NB4 (cell line): ENCODE measurements around the gene FN1.
A peak's percentile ranks its signal among the peaks of the same experiment; 100 is the strongest.

Source experiments
- DNase-seq: peaks from one replicate; pipeline ENCODE4 v3.0.0; 2010; ENCODE audit warnings: low read depth
- H3K4me3 ChIP-seq: one replicate; pipeline ENCODE4 v1.5.1; 2011; ENCODE audit warnings: mild to moderate bottlenecking, low read depth, low read length, moderate library complexity
- MYC ChIP-seq: IDR thresholded peaks from 2 replicates; pipeline ENCODE4 v1.6.1; 2011; ENCODE audit warnings: low read depth, low read length
- POLR2A ChIP-seq: IDR thresholded peaks from 2 replicates; pipeline ENCODE4 v1.6.1; 2011; ENCODE audit warnings: mild to moderate bottlenecking; ENCODE audit not compliant: insufficient read length; ENCODE audit errors: extremely low read depth
- TF ChIP-seq, protein P1 (sequence below): IDR thresholded peaks from 2 replicates; pipeline ENCODE4 v1.6.1; 2011; ENCODE audit warnings: low read depth, low read length
- TF ChIP-seq, protein P2 (sequence below): IDR thresholded peaks from one replicate; pipeline ENCODE4 v1.5.1; 2012; ENCODE audit warnings: low read depth, low read length

FN1 gene

DNA sequence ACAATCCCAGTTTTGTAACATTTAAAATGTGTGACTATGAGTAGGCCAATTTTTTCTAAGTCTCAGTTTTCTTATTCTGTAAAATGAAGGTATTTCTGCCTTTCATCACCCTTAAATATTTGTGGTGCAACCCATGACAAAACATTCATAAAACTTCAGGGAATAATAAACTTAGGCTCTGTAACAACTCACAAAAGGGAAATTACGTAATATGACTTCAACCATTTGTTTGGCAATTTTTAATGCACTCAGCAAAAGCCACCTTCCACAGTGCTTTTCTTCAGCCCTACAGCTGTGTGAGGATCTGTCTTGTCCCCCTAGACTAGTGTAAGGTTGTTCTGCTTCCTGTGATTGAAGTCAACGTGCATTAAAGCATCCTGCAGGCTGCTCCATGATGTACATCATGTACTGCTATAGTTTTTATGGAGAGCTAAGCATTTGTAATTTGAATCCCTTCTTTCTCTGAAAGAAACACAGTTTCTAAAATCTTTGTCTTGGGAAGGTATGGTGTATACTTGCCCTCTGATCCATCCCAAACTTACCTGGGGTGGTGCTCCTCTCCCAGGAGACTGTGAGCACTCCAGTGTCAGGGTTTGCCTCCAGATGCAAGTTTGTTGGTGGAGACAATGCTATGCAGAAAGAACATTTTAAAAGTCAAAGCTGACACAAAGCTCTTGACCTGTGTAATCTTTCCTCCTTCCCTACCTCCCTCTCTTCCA lies 39.1 kb downstream of the FN1 start:
- TF ChIP-seq, protein P1, sequence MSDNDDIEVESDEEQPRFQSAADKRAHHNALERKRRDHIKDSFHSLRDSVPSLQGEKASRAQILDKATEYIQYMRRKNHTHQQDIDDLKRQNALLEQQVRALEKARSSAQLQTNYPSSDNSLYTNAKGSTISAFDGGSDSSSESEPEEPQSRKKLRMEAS = no peak
- no peak for TF ChIP-seq POLR2A
- no peak for TF ChIP-seq MYC
- TF ChIP-seq, protein P2, sequence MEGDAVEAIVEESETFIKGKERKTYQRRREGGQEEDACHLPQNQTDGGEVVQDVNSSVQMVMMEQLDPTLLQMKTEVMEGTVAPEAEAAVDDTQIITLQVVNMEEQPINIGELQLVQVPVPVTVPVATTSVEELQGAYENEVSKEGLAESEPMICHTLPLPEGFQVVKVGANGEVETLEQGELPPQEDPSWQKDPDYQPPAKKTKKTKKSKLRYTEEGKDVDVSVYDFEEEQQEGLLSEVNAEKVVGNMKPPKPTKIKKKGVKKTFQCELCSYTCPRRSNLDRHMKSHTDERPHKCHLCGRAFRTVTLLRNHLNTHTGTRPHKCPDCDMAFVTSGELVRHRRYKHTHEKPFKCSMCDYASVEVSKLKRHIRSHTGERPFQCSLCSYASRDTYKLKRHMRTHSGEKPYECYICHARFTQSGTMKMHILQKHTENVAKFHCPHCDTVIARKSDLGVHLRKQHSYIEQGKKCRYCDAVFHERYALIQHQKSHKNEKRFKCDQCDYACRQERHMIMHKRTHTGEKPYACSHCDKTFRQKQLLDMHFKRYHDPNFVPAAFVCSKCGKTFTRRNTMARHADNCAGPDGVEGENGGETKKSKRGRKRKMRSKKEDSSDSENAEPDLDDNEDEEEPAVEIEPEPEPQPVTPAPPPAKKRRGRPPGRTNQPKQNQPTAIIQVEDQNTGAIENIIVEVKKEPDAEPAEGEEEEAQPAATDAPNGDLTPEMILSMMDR = no peak
- DNase-seq = peak; percentile 90
- H3K4me3 ChIP-seq = no peak overlapping the region

DNA sequence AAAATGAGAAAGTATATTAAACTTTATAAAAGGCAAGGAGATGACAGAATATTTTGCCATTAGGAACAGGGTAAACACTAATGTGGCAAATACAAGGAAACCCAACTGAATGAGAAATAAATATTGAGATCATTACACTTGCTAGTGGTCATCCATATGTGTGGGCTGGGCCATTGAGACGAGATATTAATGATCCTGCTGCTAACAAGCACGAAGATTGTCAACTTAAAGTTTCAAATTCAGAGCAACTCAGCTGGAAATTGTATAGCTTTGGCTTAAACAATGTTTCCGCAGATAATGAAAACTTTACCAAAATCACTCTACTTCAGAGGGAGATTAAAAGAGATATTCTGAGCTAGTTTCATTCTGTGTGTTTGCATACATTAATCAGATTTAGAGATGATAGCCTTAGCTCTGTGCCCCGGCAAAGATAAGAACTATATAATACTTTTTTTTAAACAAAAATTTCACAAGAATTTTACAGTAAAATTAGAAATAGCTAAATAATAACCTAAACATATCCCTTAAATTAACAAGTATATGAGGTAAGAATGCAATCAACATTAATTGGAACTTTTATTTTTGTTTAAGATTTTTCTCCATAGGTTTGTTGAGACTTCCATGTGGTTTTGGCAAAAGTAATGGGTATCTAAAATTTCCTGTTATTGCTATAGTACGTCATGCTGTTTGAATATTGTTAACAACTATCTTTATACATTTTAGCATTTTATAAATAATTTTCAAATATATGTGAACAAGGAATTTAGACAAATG lies 40.0 kb downstream of the FN1 start:
- TF ChIP-seq POLR2A = no peak
- TF ChIP-seq, protein P2 = no peak
- TF ChIP-seq MYC = no peak
- TF ChIP-seq, protein P1 = no peak
- DNase-seq = no peak
- H3K4me3 ChIP-seq = no peak overlapping the region

DNA sequence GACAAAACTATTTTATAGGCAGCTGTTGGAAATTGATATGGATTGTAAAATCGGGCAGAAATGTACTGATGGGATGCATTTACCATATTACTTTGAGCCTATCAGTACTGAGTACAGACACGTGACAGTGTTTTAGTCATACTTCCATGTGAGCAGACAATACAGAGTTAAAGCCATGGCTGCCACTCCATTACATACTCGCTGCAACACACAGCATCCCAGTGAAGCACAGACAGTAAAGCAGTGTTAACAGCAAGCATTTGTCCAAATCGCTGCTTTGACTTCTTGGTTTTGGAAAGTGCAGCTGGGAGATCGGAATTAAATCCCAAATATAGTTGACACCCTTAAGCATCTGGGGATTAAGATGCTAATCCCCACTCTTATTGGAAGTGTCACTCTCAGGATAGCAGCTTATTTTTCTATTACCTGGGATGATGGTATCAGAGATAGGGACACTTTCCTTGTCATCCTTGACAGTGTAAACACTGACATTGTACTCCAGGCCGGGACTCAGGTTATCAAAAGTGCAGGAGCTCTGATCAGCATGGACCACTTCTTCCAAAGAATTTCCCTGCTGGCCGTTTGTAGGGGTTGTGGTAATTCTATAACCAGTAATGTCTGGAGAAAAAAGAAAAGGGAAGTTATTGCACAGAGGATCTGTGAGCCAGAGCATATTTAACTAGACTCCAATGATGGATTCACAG lies 41.6 kb downstream of the FN1 start:
- peak; percentile 16 for DNase-seq
- TF ChIP-seq, protein P1 = no peak
- TF ChIP-seq POLR2A = no peak
- TF ChIP-seq, protein P2 = no peak
- no peak for TF ChIP-seq MYC
- no peak overlapping the region for H3K4me3 ChIP-seq

DNA sequence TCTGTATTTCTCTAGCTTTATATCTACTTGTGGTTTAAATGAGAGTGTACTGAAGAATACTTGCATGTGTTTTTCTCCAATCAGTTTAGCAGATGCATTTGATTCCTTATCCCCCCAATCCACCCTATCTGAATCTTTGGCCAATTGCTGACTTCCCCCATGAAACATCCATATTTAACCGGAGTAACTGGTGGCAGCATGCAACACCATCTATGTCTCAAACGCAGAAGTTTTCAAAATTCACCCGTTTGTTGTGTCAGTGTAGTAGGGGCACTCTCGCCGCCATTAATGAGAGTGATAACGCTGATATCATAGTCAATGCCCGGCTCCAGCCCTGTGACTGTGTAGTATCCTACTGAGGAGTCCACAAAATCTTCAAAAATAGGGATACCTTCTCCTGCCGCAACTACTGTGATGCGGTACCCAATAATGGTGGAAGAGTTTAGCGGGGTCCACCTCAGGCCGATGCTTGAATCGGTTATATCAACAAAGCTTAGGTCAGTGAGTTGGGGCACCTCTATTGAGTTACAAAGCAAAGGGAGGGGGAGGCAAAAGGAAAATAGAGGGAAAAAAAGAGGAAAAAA lies 43.1 kb downstream of the FN1 start:
- H3K4me3 ChIP-seq = no peak overlapping the region
- no peak for DNase-seq
- TF ChIP-seq, protein P1 = no peak
- TF ChIP-seq, protein P2 = no peak
- TF ChIP-seq POLR2A = no peak
- no peak for TF ChIP-seq MYC

DNA sequence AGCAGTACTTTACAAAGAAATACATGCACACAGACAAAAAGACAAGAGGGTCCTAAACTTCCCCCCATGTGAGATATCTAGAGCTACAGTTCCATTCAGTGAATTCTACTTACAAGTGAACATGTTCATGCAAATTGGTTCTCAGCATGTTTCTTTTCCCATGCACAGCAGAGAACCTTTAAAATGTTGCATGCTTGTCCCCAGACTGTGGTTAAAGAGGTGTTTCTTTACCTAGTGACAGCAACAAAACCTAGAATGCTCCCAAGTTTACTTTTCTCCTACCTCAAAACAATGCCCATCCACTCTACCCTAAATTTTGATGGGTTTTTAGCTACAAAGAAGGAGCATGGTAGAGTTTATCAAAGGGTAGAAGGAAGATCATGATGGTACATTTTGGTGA lies 43.7 kb downstream of the FN1 start:
- no peak for DNase-seq
- no peak overlapping the region for H3K4me3 ChIP-seq
- TF ChIP-seq POLR2A = no peak
- TF ChIP-seq, protein P1 = no peak
- no peak for TF ChIP-seq MYC
- TF ChIP-seq, protein P2 = no peak
